ENCODE data around the gene SND1. TPM values are rescaled to one million over a fixed set of nuclear protein-coding genes. Genes with fewer than 3 reads are reported as not detected.
"Not testable (repeated sequence)": the region's sequence is repeated elsewhere in the genome, so short reads cannot be mapped to it uniquely, and the experiment has no call there.

SND1 gene
- total RNA-seq, 1 experiment from 2014 or later = 172 TPM

DNA sequence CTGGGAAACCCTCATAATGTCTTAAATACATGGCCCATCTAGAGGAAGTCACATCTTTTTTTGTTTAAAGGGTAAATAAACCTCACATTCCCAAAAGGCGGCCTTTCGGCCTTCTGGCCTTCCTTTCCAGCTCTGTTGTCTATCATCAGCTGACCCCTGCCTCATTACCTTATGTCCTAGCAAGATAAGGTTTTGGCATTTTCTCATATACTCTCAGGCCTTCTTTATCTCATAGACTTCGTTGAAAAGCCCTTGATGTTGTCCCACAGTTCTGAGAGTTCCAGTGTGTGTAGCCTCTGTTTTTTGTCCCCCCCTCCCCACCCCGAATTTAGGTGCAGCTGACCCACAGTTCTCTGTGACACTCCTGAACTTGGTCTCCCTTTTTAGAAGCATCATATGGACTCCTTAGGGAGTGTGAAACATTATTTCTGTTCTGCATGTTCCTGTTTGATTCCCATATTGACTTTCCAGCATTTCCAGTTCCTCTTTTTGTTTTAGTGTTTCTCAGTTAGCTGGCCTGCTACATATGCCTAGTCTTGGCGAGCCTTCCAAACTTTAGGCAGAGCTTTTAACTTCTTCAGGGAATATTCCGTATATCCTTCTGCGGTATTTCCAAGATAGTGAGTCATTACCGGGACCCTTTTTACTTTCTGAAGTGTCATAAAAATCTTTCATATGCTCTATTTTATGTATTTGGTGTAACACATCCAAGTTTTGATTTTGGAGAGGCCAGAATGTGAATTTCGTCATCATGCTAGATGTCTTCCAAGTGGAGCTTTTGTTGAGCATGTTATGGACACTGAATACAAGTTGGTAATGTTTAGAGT is 240.7 kb downstream of the SND1 start:
- Histone ChIP-seq H3K27me3 (replicated peaks) (no peaks in the 10 kb centered on the region), H3K4me3 (no peak overlapping the region), H3K27ac (no peak overlapping the region), H3K36me3 (peaks cover 40% of the 10 kb centered on the region), H3K9me3 (replicated peaks) (no peaks in the 10 kb centered on the region), H3K4me1 (replicated peaks) (peaks cover 11% of the 10 kb centered on the region)
- no peak for DNase-seq (ENCODE audit: low read depth in 1 of 2, low spot score in 2 of 2)

GRCh38 chr7:127893547-127893946 is 241.6 kb downstream of the SND1 start:
- Histone ChIP-seq H3K27ac (no peak overlapping the region), H3K27me3 (replicated peaks) (no peaks in the 10 kb centered on the region), H3K4me3 (no peak overlapping the region), H3K36me3 (peaks cover 31% of the 10 kb centered on the region), H3K4me1 (replicated peaks) (peaks cover 16% of the 10 kb centered on the region), H3K9me3 (replicated peaks) (no peaks in the 10 kb centered on the region)
- no peak for DNase-seq (ENCODE audit: low read depth in 1 of 2, low spot score in 2 of 2)

- Histone ChIP-seq H3K27me3 (replicated peaks) (no peaks in the 10 kb centered on the region), H3K4me1 (replicated peaks) (peaks cover 16% of the 10 kb centered on the region), H3K9me3 (replicated peaks) (no peaks in the 10 kb centered on the region), H3K36me3 (peaks cover 23% of the 10 kb centered on the region), H3K27ac (no peak overlapping the region), H3K4me3 (no peak overlapping the region)
- no peak for DNase-seq (ENCODE audit: low read depth in 1 of 2, low spot score in 2 of 2)
Measured at GRCh38 chr7:127894588-127894987, 242.6 kb downstream of the SND1 start.

DNA sequence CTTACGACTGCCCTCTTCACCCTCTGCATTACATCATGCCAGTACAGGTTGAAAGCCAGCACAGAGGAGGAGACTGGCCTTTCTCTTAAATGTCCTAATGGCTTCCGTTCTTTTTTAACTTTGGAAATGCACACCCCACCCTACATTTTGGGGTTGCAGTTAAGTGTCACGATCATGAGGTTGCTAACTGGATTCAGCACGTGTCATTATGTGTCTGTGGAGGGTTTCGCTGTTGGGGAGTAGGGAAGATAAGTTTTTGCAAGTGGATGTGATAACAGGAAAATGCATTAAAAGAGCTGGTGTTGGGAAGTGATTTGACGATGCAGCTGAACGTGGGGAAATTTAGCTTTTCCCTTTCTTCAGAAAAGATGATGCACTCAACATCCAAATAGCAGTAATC is 243.4 kb downstream of the SND1 start:
- Histone ChIP-seq H3K4me1 (replicated peaks) (peaks cover 17% of the 10 kb centered on the region), H3K27me3 (replicated peaks) (no peaks in the 10 kb centered on the region), H3K27ac (no peak overlapping the region), H3K9me3 (replicated peaks) (no peaks in the 10 kb centered on the region), H3K4me3 (no peak overlapping the region), H3K36me3 (peaks cover 17% of the 10 kb centered on the region)
- DNase-seq (ENCODE audit: low read depth in 1 of 2, low spot score in 2 of 2) = no peak

DNA sequence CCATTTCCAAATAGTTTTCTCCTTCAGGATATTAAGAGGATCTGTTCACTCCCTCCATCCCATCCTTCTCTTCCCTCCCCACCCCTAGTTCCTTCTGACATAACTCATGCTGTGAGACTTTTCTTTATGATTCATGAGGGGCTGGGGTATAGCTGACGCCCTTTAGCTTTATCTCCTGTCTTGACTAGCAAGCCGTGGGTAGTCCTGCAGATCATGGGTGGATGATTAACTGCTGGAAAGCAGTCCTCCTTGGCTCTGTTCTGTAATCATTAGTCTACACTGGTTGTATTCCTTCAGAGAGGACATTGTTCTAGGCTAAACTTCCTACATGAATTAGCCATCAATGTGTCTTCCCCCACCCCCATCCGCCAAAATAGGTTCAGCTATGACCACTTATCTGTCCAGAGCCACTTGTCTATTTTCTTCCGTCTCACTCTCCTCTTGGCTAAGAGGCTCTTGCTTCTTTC is 243.9 kb downstream of the SND1 start:
- no peaks in the 10 kb centered on the region for H3K27me3 ChIP-seq (replicated peaks)
- no peak overlapping the region for H3K4me3 ChIP-seq
- H3K4me1 ChIP-seq (replicated peaks) = peaks cover 20% of the 10 kb centered on the region
- no peak overlapping the region for H3K27ac ChIP-seq
- no peak for DNase-seq (ENCODE audit: low read depth in 1 of 2, low spot score in 2 of 2)
- no peaks in the 10 kb centered on the region for H3K9me3 ChIP-seq (replicated peaks)
- peaks cover 12% of the 10 kb centered on the region; the same call in 1 of the 2 replicates for H3K36me3 ChIP-seq

GRCh38 chr7:127896659-127897058 is 244.7 kb downstream of the SND1 start:
- Histone ChIP-seq H3K9me3 (replicated peaks) (no peaks in the 10 kb centered on the region), H3K27me3 (replicated peaks) (no peaks in the 10 kb centered on the region), H3K4me3 (no peak overlapping the region), H3K4me1 (replicated peaks) (peaks cover 22% of the 10 kb centered on the region), H3K36me3 (peaks cover 8% of the 10 kb centered on the region; the same call in 1 of the 2 replicates), H3K27ac (no peak overlapping the region)
- DNase-seq (ENCODE audit: low read depth in 1 of 2, low spot score in 2 of 2) = no peak

DNA sequence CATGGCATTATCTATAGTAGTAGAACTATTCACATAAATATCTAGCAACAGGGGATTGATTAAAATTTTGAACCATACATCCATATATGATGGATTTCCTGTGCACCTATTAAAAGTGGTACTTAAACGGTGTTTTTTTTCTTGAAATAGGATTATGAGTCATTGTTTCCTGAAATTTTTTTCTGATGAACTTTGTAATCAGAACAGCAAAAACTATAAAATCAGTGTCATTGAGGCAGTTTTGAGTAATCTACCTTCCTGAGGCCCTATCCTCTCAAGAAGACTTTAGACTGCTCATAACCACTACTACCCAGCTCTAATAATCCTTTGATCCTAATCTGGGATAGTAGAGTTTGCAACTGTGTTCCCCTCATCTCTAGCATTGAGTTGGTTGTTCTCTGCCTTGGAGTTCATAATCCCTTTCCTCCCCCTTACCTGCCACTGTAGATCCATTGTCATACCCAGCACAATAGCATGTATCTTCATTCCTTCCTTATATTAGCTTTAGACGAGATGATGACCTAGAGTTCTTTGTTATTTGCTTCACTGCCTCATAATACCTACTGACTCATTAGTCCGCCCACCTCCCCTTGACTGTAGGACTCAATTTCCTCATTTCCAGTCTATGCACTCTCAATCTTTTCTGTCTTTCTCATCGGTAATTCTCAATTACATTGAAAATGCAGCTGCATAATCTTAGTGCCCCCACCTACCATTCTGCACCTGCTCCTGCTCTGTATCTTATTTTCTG is 245.9 kb downstream of the SND1 start:
- no peaks in the 10 kb centered on the region for H3K9me3 ChIP-seq (replicated peaks)
- no peak overlapping the region for H3K27ac ChIP-seq
- no peaks in the 10 kb centered on the region for H3K27me3 ChIP-seq (replicated peaks)
- 0 out of 2 replicates have a peak, but pooled peaks cover 2% of the 10 kb centered on the region for H3K36me3 ChIP-seq
- H3K4me1 ChIP-seq (replicated peaks) = peaks cover 34% of the 10 kb centered on the region
- no peak overlapping the region for H3K4me3 ChIP-seq
- no peak for DNase-seq (ENCODE audit: low read depth in 1 of 2, low spot score in 2 of 2)

DNA sequence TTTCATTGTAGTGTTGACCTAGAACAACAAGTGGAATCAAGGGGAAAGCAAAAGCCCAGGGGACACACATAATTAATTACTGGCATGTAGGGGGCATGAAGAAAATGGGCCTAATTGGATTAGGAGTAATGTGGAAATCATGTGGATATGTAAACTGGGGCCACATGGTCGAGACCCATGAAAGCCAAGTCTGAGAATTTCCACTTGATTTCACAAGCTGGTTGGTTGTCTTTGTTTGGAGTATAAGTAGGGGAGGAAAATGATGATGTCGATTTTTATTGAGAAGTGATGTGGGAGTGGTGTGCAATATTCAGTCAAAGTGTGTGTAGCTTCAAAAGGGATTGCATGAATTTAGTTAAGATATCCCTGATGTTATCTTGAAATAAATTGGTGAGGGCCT is 247.4 kb downstream of the SND1 start:
- Histone ChIP-seq H3K4me1 (replicated peaks) (peaks cover 38% of the 10 kb centered on the region), H3K27ac (no peak overlapping the region), H3K4me3 (no peak overlapping the region), H3K9me3 (replicated peaks) (no peaks in the 10 kb centered on the region), H3K36me3 (no peaks in the 10 kb centered on the region), H3K27me3 (replicated peaks) (no peaks in the 10 kb centered on the region)
- no peak for DNase-seq (ENCODE audit: low read depth in 1 of 2, low spot score in 2 of 2)

GRCh38 chr7:127900141-127900540 is 248.1 kb downstream of the SND1 start:
- H3K36me3 ChIP-seq = no peaks in the 10 kb centered on the region; the same call in 1 of the 2 replicates
- H3K27me3 ChIP-seq (replicated peaks) = no peaks in the 10 kb centered on the region
- no peak overlapping the region for H3K27ac ChIP-seq
- DNase-seq (ENCODE audit: low read depth in 1 of 2, low spot score in 2 of 2) = no peak
- H3K9me3 ChIP-seq (replicated peaks) = no peaks in the 10 kb centered on the region
- H3K4me3 ChIP-seq = no peak overlapping the region
- peaks cover 43% of the 10 kb centered on the region for H3K4me1 ChIP-seq (replicated peaks)

- H3K9me3 ChIP-seq (replicated peaks) = no peaks in the 10 kb centered on the region
- H3K36me3 ChIP-seq = peaks cover 2% of the 10 kb centered on the region; the same call in 1 of the 2 replicates
- peaks cover 50% of the 10 kb centered on the region for H3K4me1 ChIP-seq (replicated peaks)
- H3K4me3 ChIP-seq = no peak overlapping the region
- H3K27ac ChIP-seq = no peak overlapping the region
- DNase-seq (ENCODE audit: low read depth in 1 of 2, low spot score in 2 of 2) = peak; percentile 51 to 59
- H3K27me3 ChIP-seq (replicated peaks) = no peaks in the 10 kb centered on the region
Measured at GRCh38 chr7:127900732-127901685, 249.0 kb downstream of the SND1 start.

DNA sequence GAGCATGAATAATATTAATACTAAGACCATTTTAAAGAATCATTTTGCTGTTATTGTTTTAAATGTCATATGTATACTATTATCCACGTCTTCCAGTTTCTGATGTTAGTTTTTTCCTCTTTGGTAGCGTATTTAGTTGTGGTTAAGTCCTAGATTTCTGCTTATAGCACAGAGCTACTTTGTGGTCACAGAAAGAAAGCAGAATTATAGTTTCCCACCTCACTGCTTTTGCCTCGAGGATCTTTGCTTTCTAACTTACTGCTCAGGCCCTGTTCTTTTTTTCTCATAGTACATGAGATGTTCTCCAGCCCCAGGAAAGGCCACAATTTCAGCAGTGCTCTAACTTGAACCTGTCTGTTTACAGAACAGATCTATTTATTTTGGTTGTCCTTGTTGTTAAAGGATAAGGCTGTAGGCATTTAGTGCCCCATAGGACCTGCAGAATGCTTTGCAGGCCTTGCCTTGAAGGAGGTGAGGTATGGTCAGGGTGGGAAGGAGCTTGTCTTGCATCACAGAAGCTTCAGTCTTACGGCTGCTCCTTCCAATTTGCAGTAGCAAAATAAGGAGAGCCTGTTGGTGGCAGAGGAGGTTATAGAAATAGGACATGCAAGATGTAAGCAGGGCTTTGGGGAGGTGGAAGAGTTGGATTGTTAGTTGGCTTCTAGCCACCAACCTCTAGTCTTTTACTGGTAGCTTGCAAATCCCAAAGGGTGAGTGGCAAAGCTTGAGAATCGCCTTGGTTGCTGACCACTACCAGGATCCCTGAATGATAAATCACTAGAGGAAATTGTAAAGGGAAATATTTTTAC is 250.1 kb downstream of the SND1 start:
- H3K4me1 ChIP-seq (replicated peaks) = peaks cover 53% of the 10 kb centered on the region
- H3K27me3 ChIP-seq (replicated peaks) = no peaks in the 10 kb centered on the region
- no peak overlapping the region for H3K4me3 ChIP-seq
- peaks cover 2% of the 10 kb centered on the region; the same call in 1 of the 2 replicates for H3K36me3 ChIP-seq
- DNase-seq (ENCODE audit: low read depth in 1 of 2, low spot score in 2 of 2) = peak in 1 of 2 experiments; percentile 22
- no peaks in the 10 kb centered on the region for H3K9me3 ChIP-seq (replicated peaks)
- H3K27ac ChIP-seq = no peak overlapping the region

DNA sequence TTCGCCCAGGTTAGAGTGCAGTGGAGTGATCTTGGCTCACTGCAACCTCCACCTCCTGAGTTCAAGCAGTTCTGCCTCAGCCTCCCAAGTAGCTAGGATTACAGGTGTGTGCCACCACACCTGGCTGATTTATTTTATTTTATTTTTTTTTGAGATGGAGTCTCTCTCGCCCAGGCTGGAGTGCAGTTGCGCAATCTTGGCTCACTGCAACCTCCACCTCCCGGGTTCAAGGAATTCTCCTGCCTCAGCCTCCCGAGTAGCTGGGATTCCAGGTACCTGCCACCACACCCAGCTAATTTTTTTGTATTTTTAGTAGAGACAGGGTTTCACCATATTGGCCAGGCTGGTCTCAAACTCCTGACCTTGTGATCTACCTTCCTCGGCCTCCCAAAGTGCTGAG is 250.8 kb downstream of the SND1 start:
- not testable (repeated sequence) for H3K4me3 ChIP-seq; H3K36me3 ChIP-seq; DNase-seq (ENCODE audit: low read depth in 1 of 2, low spot score in 2 of 2); H3K9me3 ChIP-seq (replicated peaks); H3K27ac ChIP-seq; H3K27me3 ChIP-seq (replicated peaks)
- H3K4me1 ChIP-seq (replicated peaks) = peaks cover 55% of the 10 kb centered on the region
